OCI-M2 (cell line): ENCODE results near the gene ABCB8.

ENCODE experiments used
- DNase-seq: peaks from one replicate; lab custom pipeline; 2025; ENCODE audit not compliant: unreplicated experiment; lab: John Stamatoyannopoulos, UW

Gene ABCB8

GRCh38 chr7:151085329-151085690, 57.1 kb downstream of the ABCB8 start:
- no peak for DNase-seq

GRCh38 chr7:151085691-151086620, 57.7 kb downstream of the ABCB8 start, which contains the start of gene AGAP3:
TSS of gene AGAP3 (plus strand) at chr7:151086475. CDS start at chr7:151086742, 267 bp downstream.
- DNase-seq = peak; percentile 82

- DNase-seq = no peak
These were observed 58.6 kb downstream of the ABCB8 start for GRCh38 chr7:151086802-151087244.

- DNase-seq = no peak
These were observed 59.2 kb downstream of the ABCB8 start for GRCh38 chr7:151087245-151088018.

GRCh38 chr7:151088019-151088855, 60.0 kb downstream of the ABCB8 start:
- DNase-seq = no peak

GRCh38 chr7:151088856-151089699, 60.8 kb downstream of the ABCB8 start:
- no peak for DNase-seq

GRCh38 chr7:151089893-151090730, 61.9 kb downstream of the ABCB8 start:
- no peak for DNase-seq

- no peak for DNase-seq
These were observed 62.8 kb downstream of the ABCB8 start for GRCh38 chr7:151091003-151091402.

GRCh38 chr7:151091431-151091830, 63.2 kb downstream of the ABCB8 start:
- no peak for DNase-seq

- DNase-seq = no peak
These were observed 63.7 kb downstream of the ABCB8 start for GRCh38 chr7:151091988-151092387.

- no peak for DNase-seq
These were observed 65.5 kb downstream of the ABCB8 start for GRCh38 chr7:151093748-151094147.

GRCh38 chr7:151094675-151095074, 66.4 kb downstream of the ABCB8 start:
- DNase-seq = no peak

- no peak for DNase-seq
These were observed 67.0 kb downstream of the ABCB8 start for GRCh38 chr7:151095123-151095797.

- DNase-seq = no peak
These were observed 67.7 kb downstream of the ABCB8 start for GRCh38 chr7:151095828-151096475.
